Transverse colon (tissue), 4 donors: ENCODE results near the gene KATNB1. TPM values are rescaled to one million over a fixed set of nuclear protein-coding genes. Genes with fewer than 3 reads are reported as not detected.
A peak's percentile ranks its signal among the peaks of the same experiment; 100 is the strongest.
"Not testable (repeated sequence)": the region's sequence is repeated elsewhere in the genome, so short reads cannot be mapped to it uniquely, and the experiment has no call there.

ENCODE experiments used
- DNase-seq: peaks from one replicate; pipeline ENCODE4 v3.0.0-alpha.2; 2019
- H3K27ac ChIP-seq, 4 donors: fragments of 200-600 bp; sonication (generic); 2 replicates each; pipeline ENCODE4 v1.5.1; 2016 to 2018; ENCODE audit warnings: inconsistent platforms in 4 of 4
- H3K27me3 ChIP-seq: fragments of 200-600 bp; sonication (generic); 2 replicates; pipeline ENCODE4 v1.5.1; 2017; ENCODE audit warnings: inconsistent platforms
- H3K36me3 ChIP-seq, 4 donors: fragments of 200-600 bp; sonication (generic); 2 replicates each; pipeline ENCODE4 v1.5.1; 2017 to 2019; ENCODE audit warnings: inconsistent platforms in 4 of 4
- H3K4me1 ChIP-seq, 4 donors: fragments of 200-600 bp; sonication (generic); 2 replicates each; pipeline ENCODE4 v1.5.1; 2017 to 2020; ENCODE audit warnings: inconsistent platforms in 4 of 4
- H3K4me3 ChIP-seq, 4 donors: fragments of 200-600 bp; sonication (generic); 1 replicate in 1 of 4; 2 replicates in 3 of 4; pipeline versions ENCODE4 v1.5.1 to v1.6.1; 2017 to 2019; ENCODE audit warnings: inconsistent platforms in 4 of 4
- H3K9me3 ChIP-seq, 2 donors: fragments of 200-600 bp; sonication (generic); 2 replicates each; pipeline ENCODE4 v1.5.1; 2017 to 2019; ENCODE audit warnings: inconsistent platforms in 2 of 2
- EP300 ChIP-seq: sonication (generic); formaldehyde crosslinking; IDR thresholded peaks from one replicate; pipeline ENCODE4 v1.6.1; 2017; ENCODE audit warnings: antibody characterized with exemption, low read depth
- POLR2A ChIP-seq: fragments of 450-650 bp; IDR thresholded peaks from one replicate; pipeline ENCODE4 v1.6.1; 2016; ENCODE audit warnings: antibody characterized with exemption, mild to moderate bottlenecking, moderate library complexity
- POLR2AphosphoS5 ChIP-seq, 3 donors: sonication (generic); formaldehyde crosslinking; IDR thresholded peaks; one replicate each; pipeline ENCODE4 v1.6.1; 2016; ENCODE audit warnings: antibody characterized with exemption in 3 of 3
- WGBS, 2 donors: methylation state at CpG; one replicate each; pipeline ENCODE4 v1.1.5; 2018; ENCODE audit warnings: low coverage in 1 of 2; 5-methylcytosine and 5-hydroxymethylcytosine counted together
- in situ Hi-C, 4 donors: fragments of 200-750 bp; cut with MboI; loops; one replicate each; pipeline versions ENCODE4 v1.15.0 to v1.15.1; 2017; ENCODE audit warnings: low sequenced_read_pairs in 3 of 4, low pct_ligation_motif_present in 1 of 4, low pct_unique_long_range_greater_than_20kb in 1 of 4
- intact Hi-C: fragments of 100-400 bp; cut with DNase I; formaldehyde crosslinking; loops from one replicate; pipeline ENCODE4 v1.15.1; 2023; ENCODE audit warnings: low total_unique reads
- total RNA-seq, 4 donors: library from RNA; depleted of rRNA; stranded (reverse); fragments of >200 nt; gene quantifications; one replicate each; pipeline ENCODE4 v1.1.0, GENCODE V29; 2016
- TF ChIP-seq, protein P1 (sequence below), 5 experiments: fragments of 200-600 bp in 3 of 5; fragments of 450-650 bp in 2 of 5; sonication (generic) in 3 of 5; IDR thresholded peaks; 1 replicate in 2 of 5; 2 replicates in 3 of 5; pipeline ENCODE4 v1.5.1; 2016 to 2017; ENCODE audit warnings: antibody characterized with exemption in 5 of 5, inconsistent platforms in 3 of 5, mild to moderate bottlenecking in 2 of 5, moderate library complexity in 1 of 5

Gene KATNB1
- total RNA-seq, 4 donors from 2014 or later: 11.3 to 28.4 (median 22.3) TPM

DNA sequence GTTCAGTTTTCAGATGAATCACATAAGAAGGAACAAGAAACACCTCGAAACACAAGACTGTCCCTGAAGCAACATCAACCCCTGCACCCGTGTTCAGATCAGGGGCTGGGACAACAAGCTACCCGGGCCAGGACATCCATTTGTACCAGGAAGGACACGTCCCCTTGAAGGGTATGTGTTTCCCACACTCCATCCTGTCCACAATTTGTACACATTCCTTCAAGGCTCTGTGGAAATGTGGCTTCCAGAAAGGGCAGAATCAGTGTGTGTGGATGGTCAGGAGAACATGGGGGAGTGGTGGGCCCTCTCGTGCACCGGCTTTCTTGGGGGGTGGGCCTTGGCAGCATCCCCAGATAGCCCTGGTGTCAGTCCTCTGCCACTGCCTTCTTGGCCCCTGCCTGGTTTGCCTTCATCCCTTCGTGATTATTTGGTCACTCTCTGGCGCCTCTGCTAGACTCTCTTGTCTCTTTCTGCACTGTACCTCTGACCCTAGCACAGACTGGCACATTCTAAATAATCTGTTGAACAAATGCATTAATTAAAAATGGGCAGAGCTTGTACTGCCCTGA is 56.4 kb downstream of the KATNB1 start:
- TF ChIP-seq, protein P1, sequence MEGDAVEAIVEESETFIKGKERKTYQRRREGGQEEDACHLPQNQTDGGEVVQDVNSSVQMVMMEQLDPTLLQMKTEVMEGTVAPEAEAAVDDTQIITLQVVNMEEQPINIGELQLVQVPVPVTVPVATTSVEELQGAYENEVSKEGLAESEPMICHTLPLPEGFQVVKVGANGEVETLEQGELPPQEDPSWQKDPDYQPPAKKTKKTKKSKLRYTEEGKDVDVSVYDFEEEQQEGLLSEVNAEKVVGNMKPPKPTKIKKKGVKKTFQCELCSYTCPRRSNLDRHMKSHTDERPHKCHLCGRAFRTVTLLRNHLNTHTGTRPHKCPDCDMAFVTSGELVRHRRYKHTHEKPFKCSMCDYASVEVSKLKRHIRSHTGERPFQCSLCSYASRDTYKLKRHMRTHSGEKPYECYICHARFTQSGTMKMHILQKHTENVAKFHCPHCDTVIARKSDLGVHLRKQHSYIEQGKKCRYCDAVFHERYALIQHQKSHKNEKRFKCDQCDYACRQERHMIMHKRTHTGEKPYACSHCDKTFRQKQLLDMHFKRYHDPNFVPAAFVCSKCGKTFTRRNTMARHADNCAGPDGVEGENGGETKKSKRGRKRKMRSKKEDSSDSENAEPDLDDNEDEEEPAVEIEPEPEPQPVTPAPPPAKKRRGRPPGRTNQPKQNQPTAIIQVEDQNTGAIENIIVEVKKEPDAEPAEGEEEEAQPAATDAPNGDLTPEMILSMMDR (IDR thresholded peaks at IDR 0.05): no peak
- Histone ChIP-seq H3K27me3 (peaks cover 3% of the 10 kb centered on the region), H3K4me1 (peaks cover 0 to 4% (median under 1%) of the 10 kb centered on the region in 4 donors), H3K4me3 (no peak overlapping the region), H3K9me3 (no peaks in the 10 kb centered on the region), H3K27ac (no peak overlapping the region), H3K36me3 (no peaks in the 10 kb centered on the region)
- WGBS, 2 donors: 72 to 73% methylated on average over 3 to 8 of the region's 8 CpGs
- in situ Hi-C loops: no loop called here
- intact Hi-C loops: no loop called here
- DNase-seq: no peak

DNA sequence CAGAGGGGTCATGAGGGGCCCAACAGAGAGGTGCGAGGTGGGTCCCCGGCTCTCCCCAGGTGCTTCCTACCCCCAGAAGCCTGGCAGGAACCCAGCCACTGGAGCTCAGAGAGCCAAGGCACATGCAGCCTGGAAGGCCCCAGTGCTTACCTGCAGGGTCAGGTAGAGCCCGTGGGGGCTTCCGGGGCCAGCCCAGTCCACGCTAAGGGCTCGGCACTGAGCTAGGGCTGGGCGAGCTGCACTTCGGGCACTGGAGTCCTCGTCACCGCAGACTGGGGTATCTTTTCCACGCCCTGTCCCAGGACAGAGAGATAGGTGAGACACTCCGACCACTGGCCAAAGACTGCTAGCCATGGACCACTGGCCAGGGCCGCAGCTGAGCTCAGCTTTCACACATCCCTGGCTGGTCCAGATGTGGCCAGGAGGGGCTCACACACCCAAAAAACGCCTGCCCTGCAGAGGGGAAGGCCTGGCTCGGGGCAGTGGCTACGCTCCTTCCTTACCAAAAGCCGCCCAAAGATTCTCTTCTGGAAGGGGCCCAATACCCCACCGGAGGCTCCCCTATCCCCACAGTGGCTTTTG is 59.4 kb downstream of the KATNB1 start:
- H3K4me3 ChIP-seq: no peak overlapping the region
- no peaks in the 10 kb centered on the region for H3K9me3 ChIP-seq
- in situ Hi-C loops: no loop called here
- no peak overlapping the region for H3K27ac ChIP-seq
- H3K27me3 ChIP-seq: peaks cover 30% of the 10 kb centered on the region
- no peaks in the 10 kb centered on the region for H3K36me3 ChIP-seq
- peaks cover 0 to 21% (median 10%) of the 10 kb centered on the region in 4 donors for H3K4me1 ChIP-seq
- intact Hi-C loops: no loop called here
- 86 to 100% methylated on average over 2 to 15 of the region's 18 CpGs for WGBS, 2 donors
- no peak for DNase-seq
- TF ChIP-seq POLR2AphosphoS5 (IDR thresholded peaks at IDR 0.05) (no peak), POLR2A (no peak), EP300 (no peak)
- TF ChIP-seq, protein P1 (IDR thresholded peaks at IDR 0.05): no peak

DNA sequence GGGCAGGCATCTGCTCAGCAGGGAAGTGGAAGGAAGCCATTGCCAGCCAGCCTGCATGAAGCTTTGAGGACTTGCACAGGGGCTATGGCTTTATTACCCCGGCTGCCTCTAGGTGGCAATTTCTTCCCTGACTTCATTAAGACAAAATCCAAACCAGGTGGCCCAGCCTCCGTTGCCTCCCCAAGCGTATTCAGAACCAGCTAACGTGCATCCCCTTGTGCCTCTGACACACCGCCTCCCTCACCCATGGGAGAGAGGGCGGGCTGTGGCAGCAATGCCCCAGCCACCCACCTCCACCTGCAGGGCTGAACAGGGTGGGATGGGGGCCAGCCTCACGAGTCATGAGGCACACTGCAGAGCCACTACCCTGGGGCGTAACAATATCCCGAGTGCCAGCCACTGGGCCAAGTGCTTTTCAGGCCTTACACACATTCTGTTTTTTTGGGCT is 59.9 kb downstream of the KATNB1 start:
- TF ChIP-seq, protein P1 (IDR thresholded peaks at IDR 0.05): peak in 3 of 5 experiments; percentile 22 to 26 (median 23)
- no peak for TF ChIP-seq EP300
- peak; percentile 38 for DNase-seq
- Histone ChIP-seq H3K4me3 (no peak overlapping the region), H3K27ac (no peak overlapping the region), H3K36me3 (no peaks in the 10 kb centered on the region), H3K4me1 (peaks cover 0 to 26% (median 12%) of the 10 kb centered on the region in 4 donors), H3K9me3 (no peaks in the 10 kb centered on the region), H3K27me3 (peaks cover 35% of the 10 kb centered on the region)
- 45% methylated on average over 9 of the region's 9 CpGs; no CpG with 5 or more reads in 1 of the 2 donors for WGBS, 2 donors
- in situ Hi-C loops: no loop called here
- intact Hi-C loops: no loop called here

DNA sequence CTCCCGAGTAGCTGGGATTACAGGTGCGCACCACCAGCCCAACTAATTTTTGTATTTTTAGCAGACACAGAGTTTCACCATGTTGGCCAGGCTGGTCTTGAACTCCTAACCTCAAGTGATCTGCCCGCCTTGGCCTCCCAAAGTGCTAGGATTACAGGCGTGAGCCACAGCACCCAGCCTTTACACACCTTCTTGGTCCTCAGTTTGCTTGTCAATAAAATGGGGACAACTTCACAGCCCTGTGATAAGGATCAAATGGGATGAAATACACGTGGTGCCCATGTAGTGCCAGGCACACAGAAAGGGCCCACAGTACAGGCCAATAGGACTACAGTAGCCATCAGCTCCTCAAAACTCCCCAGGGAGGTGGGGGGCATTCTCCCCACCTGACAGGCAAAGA is 60.4 kb downstream of the KATNB1 start:
- intact Hi-C loops, H3K27ac ChIP-seq, H3K4me3 ChIP-seq, H3K9me3 ChIP-seq, H3K36me3 ChIP-seq, in situ Hi-C loops, DNase-seq: not testable (repeated sequence)
- 82 to 87% methylated on average over 3 to 5 of the region's 5 CpGs for WGBS, 2 donors
- Histone ChIP-seq H3K27me3 (peaks cover 40% of the 10 kb centered on the region), H3K4me1 (peaks cover under 1 to 32% (median 17%) of the 10 kb centered on the region in 4 donors)

DNA sequence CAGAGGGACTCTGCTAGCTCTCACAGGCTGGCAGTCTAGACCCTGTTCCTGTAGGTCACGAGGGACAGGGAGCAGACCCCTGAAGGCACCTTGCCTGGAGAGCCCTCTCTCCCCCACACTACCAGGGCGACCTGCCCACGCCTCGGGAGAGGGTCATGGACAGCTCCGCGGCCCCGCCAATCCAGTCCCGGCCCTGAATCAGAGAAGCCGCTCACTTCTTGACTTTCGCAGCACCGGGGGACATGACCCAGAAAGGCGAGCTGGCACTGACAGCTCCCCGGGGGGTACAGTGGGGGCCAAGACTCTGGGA is 61.6 kb downstream of the KATNB1 start:
- Histone ChIP-seq H3K4me3 (peak overlapping the region in 1 of 4 donors; percentile 19), H3K27me3 (peaks cover 52% of the 10 kb centered on the region), H3K27ac (no peak overlapping the region), H3K9me3 (no peaks in the 10 kb centered on the region), H3K36me3 (no peaks in the 10 kb centered on the region), H3K4me1 (peaks cover 5 to 43% (median 25%) of the 10 kb centered on the region in 4 donors)
- no peak for DNase-seq
- in situ Hi-C loops (no loop called here), intact Hi-C loops (no loop called here)
- no peak for TF ChIP-seq POLR2A
- TF ChIP-seq POLR2AphosphoS5 (IDR thresholded peaks at IDR 0.05): no peak
- TF ChIP-seq, protein P1 (IDR thresholded peaks at IDR 0.05): no peak
- TF ChIP-seq EP300: no peak
- WGBS, 2 donors: 59% methylated on average over 13 of the region's 13 CpGs; no CpG with 5 or more reads in 1 of the 2 donors
